ENCODE results near the gene CCSER1.
"Not testable (repeated sequence)": the region's sequence is repeated elsewhere in the genome, so short reads cannot be mapped to it uniquely, and the experiment has no call there.

Gene CCSER1

GRCh38 chr4:90695411-90695810, 568.2 kb downstream of the CCSER1 start:
- TF ChIP-seq CTCF (IDR thresholded peaks at IDR 0.05; ENCODE audit: low read depth, low read length, poor library complexity, severe bottlenecking) (no peak), EZH2phosphoT487 (IDR thresholded peaks at IDR 0.05; ENCODE audit: borderline replicate concordance, low read length) (no peak)
- no peak overlapping the region for H3K27ac ChIP-seq (ENCODE audit: low read depth, low read length)
- no peaks in the 10 kb centered on the region for H4K20me1 ChIP-seq (ENCODE audit: control insufficient read depth, insufficient read depth, low read depth, low read length)
- no peak overlapping the region for H3K4me3 ChIP-seq (ENCODE audit: low read length)
- H3K4me1 ChIP-seq (ENCODE audit: control insufficient read depth, low read length) = no peaks in the 10 kb centered on the region
- H3F3A ChIP-seq (ENCODE audit: control insufficient read depth, insufficient read depth) = no peaks in the 10 kb centered on the region
- no peaks in the 10 kb centered on the region for H3K79me2 ChIP-seq (ENCODE audit: control insufficient read depth, low read length)
- H3K4me2 ChIP-seq (ENCODE audit: low read length) = no peak overlapping the region
- no peaks in the 10 kb centered on the region for H3K27me3 ChIP-seq (ENCODE audit: control insufficient read depth, low read length)
- H3K9me2 ChIP-seq (replicated peaks; ENCODE audit: control insufficient read depth, low read length) = no peaks in the 10 kb centered on the region
- H3K36me3 ChIP-seq (ENCODE audit: control insufficient read depth, low read length) = no peaks in the 10 kb centered on the region
- H3K9me3 ChIP-seq (ENCODE audit: control insufficient read depth, insufficient read depth, low read length) = no peaks in the 10 kb centered on the region

GRCh38 chr4:90705501-90705900, 578.3 kb downstream of the CCSER1 start:
- H3K9me2 ChIP-seq (replicated peaks; ENCODE audit: control insufficient read depth, low read length); H3K27me3 ChIP-seq (ENCODE audit: control insufficient read depth, low read length); H3K4me1 ChIP-seq (ENCODE audit: control insufficient read depth, low read length); H3K4me2 ChIP-seq (ENCODE audit: low read length); H3K36me3 ChIP-seq (ENCODE audit: control insufficient read depth, low read length); H4K20me1 ChIP-seq (ENCODE audit: control insufficient read depth, insufficient read depth, low read depth, low read length); H3K27ac ChIP-seq (ENCODE audit: low read depth, low read length); H3K79me2 ChIP-seq (ENCODE audit: control insufficient read depth, low read length); H3K4me3 ChIP-seq (ENCODE audit: low read length); H3F3A ChIP-seq (ENCODE audit: control insufficient read depth, insufficient read depth); H3K9me3 ChIP-seq (ENCODE audit: control insufficient read depth, insufficient read depth, low read length): not testable (repeated sequence)

- H3K9me3 ChIP-seq (ENCODE audit: control insufficient read depth, insufficient read depth, low read length) = no peaks in the 10 kb centered on the region
- no peaks in the 10 kb centered on the region for H3K79me2 ChIP-seq (ENCODE audit: control insufficient read depth, low read length)
- TF ChIP-seq CTCF (IDR thresholded peaks at IDR 0.05; ENCODE audit: low read depth, low read length, poor library complexity, severe bottlenecking) (no peak), EZH2phosphoT487 (IDR thresholded peaks at IDR 0.05; ENCODE audit: borderline replicate concordance, low read length) (no peak)
- no peaks in the 10 kb centered on the region for H3K36me3 ChIP-seq (ENCODE audit: control insufficient read depth, low read length)
- H3K9me2 ChIP-seq (replicated peaks; ENCODE audit: control insufficient read depth, low read length) = no peaks in the 10 kb centered on the region
- no peaks in the 10 kb centered on the region for H3K4me1 ChIP-seq (ENCODE audit: control insufficient read depth, low read length)
- no peaks in the 10 kb centered on the region for H3K27me3 ChIP-seq (ENCODE audit: control insufficient read depth, low read length)
- no peaks in the 10 kb centered on the region for H4K20me1 ChIP-seq (ENCODE audit: control insufficient read depth, insufficient read depth, low read depth, low read length)
- H3K4me3 ChIP-seq (ENCODE audit: low read length) = no peak overlapping the region
- no peaks in the 10 kb centered on the region for H3F3A ChIP-seq (ENCODE audit: control insufficient read depth, insufficient read depth)
- no peak overlapping the region for H3K27ac ChIP-seq (ENCODE audit: low read depth, low read length)
- no peak overlapping the region for H3K4me2 ChIP-seq (ENCODE audit: low read length)
Measured at GRCh38 chr4:90715242-90715641, 588.0 kb downstream of the CCSER1 start.

GRCh38 chr4:90718931-90719330, 591.7 kb downstream of the CCSER1 start:
- TF ChIP-seq CTCF (IDR thresholded peaks at IDR 0.05; ENCODE audit: low read depth, low read length, poor library complexity, severe bottlenecking) (no peak), EZH2phosphoT487 (IDR thresholded peaks at IDR 0.05; ENCODE audit: borderline replicate concordance, low read length) (no peak)
- Histone ChIP-seq H4K20me1 (ENCODE audit: control insufficient read depth, insufficient read depth, low read depth, low read length) (no peaks in the 10 kb centered on the region), H3K79me2 (ENCODE audit: control insufficient read depth, low read length) (no peaks in the 10 kb centered on the region), H3K9me2 (replicated peaks; ENCODE audit: control insufficient read depth, low read length) (no peaks in the 10 kb centered on the region), H3K36me3 (ENCODE audit: control insufficient read depth, low read length) (no peaks in the 10 kb centered on the region), H3K4me2 (ENCODE audit: low read length) (no peak overlapping the region), H3K9me3 (ENCODE audit: control insufficient read depth, insufficient read depth, low read length) (no peaks in the 10 kb centered on the region), H3F3A (ENCODE audit: control insufficient read depth, insufficient read depth) (no peaks in the 10 kb centered on the region), H3K27me3 (ENCODE audit: control insufficient read depth, low read length) (no peaks in the 10 kb centered on the region), H3K4me3 (ENCODE audit: low read length) (no peak overlapping the region), H3K27ac (ENCODE audit: low read depth, low read length) (no peak overlapping the region), H3K4me1 (ENCODE audit: control insufficient read depth, low read length) (no peaks in the 10 kb centered on the region)
